Esophagus muscularis mucosa (tissue), 4 donors: ENCODE data around the gene ATP23. TPM values are rescaled to one million over a fixed set of nuclear protein-coding genes. Genes with fewer than 3 reads are reported as not detected.

Source experiments
- DNase-seq: peaks from one replicate; pipeline ENCODE4 v3.0.0-alpha.2; 2017; ENCODE audit errors: extremely low spot score
- H3K27ac ChIP-seq, 4 donors: fragments of 200-600 bp; sonication (generic); replicated peaks in 1 of 4; 1 replicate in 3 of 4; 2 replicates in 1 of 4; pipeline ENCODE4 v1.5.1; 2016 to 2019; ENCODE audit warnings: mild to moderate bottlenecking in 1 of 4
- H3K27me3 ChIP-seq, 4 donors: fragments of 200-600 bp; sonication (generic); one replicate each; pipeline versions ENCODE4 v1.5.1 to v1.6.0; 2016 to 2019
- H3K36me3 ChIP-seq, 4 donors: fragments of 200-600 bp; sonication (generic); one replicate each; pipeline ENCODE4 v1.5.1; 2016 to 2019
- H3K4me1 ChIP-seq, 4 donors: fragments of 200-600 bp; sonication (generic); one replicate each; pipeline ENCODE4 v1.5.1; 2016 to 2019
- H3K4me3 ChIP-seq, 4 donors: fragments of 200-600 bp; sonication (generic); 1 replicate in 2 of 4; 2 replicates in 2 of 4; pipeline ENCODE4 v1.5.1; 2016 to 2019; ENCODE audit warnings: mild to moderate bottlenecking in 4 of 4, moderate library complexity in 1 of 4
- H3K9me3 ChIP-seq, 4 donors: fragments of 200-600 bp; sonication (generic); 1 replicate in 3 of 4; 2 replicates in 1 of 4; pipeline ENCODE4 v1.5.1; 2016 to 2019
- CTCF ChIP-seq, 3 experiments: fragments of 200-600 bp in 2 of 3; fragments of 450-650 bp in 1 of 3; sonication (generic) in 2 of 3; IDR thresholded peaks; one replicate each; pipeline ENCODE4 v1.5.1; 2017 to 2019; ENCODE audit warnings: antibody characterized with exemption in 3 of 3, mild to moderate bottlenecking in 2 of 3, moderate library complexity in 1 of 3
- EP300 ChIP-seq: sonication (generic); formaldehyde crosslinking; IDR thresholded peaks from one replicate; pipeline ENCODE4 v1.6.1; 2017; ENCODE audit warnings: antibody characterized with exemption
- POLR2A ChIP-seq: fragments of 450-650 bp; IDR thresholded peaks from one replicate; pipeline ENCODE4 v1.6.1; 2017; ENCODE audit warnings: antibody characterized with exemption, moderate library complexity, mild to moderate bottlenecking, low read depth
- POLR2AphosphoS5 ChIP-seq, 2 donors: sonication (generic); formaldehyde crosslinking; IDR thresholded peaks; one replicate each; pipeline ENCODE4 v1.6.1; 2017; ENCODE audit warnings: antibody characterized with exemption in 2 of 2
- WGBS: methylation state at CpG from one replicate; pipeline ENCODE4 v1.1.5; 2018; 5-methylcytosine and 5-hydroxymethylcytosine counted together
- intact Hi-C: fragments of 100-400 bp; cut with DNase I; formaldehyde crosslinking; loops from one replicate; pipeline ENCODE4 v1.15.1; 2023
- total RNA-seq, 4 donors: library from RNA; depleted of rRNA; stranded (reverse); fragments of >200 nt; gene quantifications; one replicate each; pipeline versions ENCODE4 v1.1.0 to v1.2.1, GENCODE V29; 2016

The ATP23 gene, protein sequence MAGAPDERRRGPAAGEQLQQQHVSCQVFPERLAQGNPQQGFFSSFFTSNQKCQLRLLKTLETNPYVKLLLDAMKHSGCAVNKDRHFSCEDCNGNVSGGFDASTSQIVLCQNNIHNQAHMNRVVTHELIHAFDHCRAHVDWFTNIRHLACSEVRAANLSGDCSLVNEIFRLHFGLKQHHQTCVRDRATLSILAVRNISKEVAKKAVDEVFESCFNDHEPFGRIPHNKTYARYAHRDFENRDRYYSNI
- 10 to 100 TPM; 10.3 to 17.9 (median 14.8) TPM for total RNA-seq

- WGBS = 0% methylated on average over 18 of the region's 55 CpGs
- Histone ChIP-seq H3K27me3 (no peaks in the 10 kb centered on the region), H3K9me3 (no peaks in the 10 kb centered on the region), H3K4me3 (peak within 1 kb of the TSS; percentile 60 to 76 (median 70)), H3K27ac (peak within 1 kb of the TSS; percentile 85 to 91 (median 88)), H3K4me1 (peaks cover 16 to 24% (median 20%) of the 10 kb centered on the region in 4 donors), H3K36me3 (peaks cover 0 to 3% (median 0%) of the 10 kb centered on the region in 4 donors)
- DNase-seq = peak; percentile 97
- TF ChIP-seq POLR2AphosphoS5 (IDR thresholded peaks at IDR 0.05) (peak; percentile 91 to 98), POLR2A (peak; percentile 39), CTCF (IDR thresholded peaks at IDR 0.05) (no peak)
- intact Hi-C loops = no loop called here
Measured at GRCh38 chr12:57941165-57941894, at the start of gene ATP23. Gene ATP23, plus strand, starts transcription at chr12:57941567. Its CDS starts 135 bp downstream, at chr12:57941702.

DNA sequence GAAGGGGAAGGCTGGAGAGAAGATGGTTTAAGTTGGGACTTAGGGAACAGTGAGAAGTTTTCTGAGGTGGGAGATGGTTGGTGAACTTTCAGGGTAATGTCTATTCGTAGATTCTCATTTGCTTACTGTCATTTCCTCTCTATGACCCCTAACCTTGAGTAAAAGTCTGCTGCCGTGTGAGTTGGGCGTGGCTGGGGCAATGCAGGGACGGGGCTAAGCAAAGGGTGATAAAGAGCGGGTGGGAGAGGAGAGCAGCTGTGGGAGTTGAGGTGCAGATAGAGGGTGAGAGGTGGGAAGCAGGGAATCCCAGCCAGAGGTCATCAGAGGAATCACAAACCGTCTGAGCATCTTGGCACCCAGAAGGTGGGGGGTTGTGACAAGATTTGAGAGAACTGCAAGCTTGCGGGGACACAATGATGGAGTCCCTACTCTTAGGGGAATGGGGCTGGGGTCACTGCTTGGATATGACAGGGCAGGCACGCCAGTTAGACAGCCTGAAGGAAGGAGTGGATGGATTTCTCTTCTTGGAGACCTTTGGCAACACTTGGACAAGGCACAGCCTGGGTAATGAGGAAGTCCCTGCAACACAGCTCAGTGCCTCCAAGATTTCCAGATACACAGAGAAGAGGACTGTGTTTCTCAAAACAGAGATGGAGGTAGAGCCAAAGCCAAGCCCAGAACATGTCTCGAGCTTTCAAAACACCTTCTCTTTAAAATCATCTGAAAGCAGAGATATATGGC lies 49.0 kb upstream of the ATP23 start:
- intact Hi-C loops = no loop called here
- Histone ChIP-seq H3K27ac (peak overlapping the region; percentile 93 to 99 (median 96)), H3K9me3 (no peaks in the 10 kb centered on the region), H3K27me3 (no peaks in the 10 kb centered on the region), H3K36me3 (no peaks in the 10 kb centered on the region), H3K4me1 (peaks cover 91 to 98% (median 97%) of the 10 kb centered on the region in 4 donors), H3K4me3 (no peak overlapping the region)
- TF ChIP-seq CTCF (IDR thresholded peaks at IDR 0.05) (no peak), POLR2AphosphoS5 (IDR thresholded peaks at IDR 0.05) (no peak)
- WGBS = 71% methylated on average over 9 of the region's 9 CpGs
- no peak for DNase-seq

- 13% methylated on average over 6 of the region's 13 CpGs for WGBS
- Histone ChIP-seq H3K4me3 (peak overlapping the region; percentile 11 to 27 (median 18)), H3K27ac (peak overlapping the region; percentile 93 to 99 (median 96)), H3K4me1 (peaks cover 92 to 98% (median 97%) of the 10 kb centered on the region in 4 donors), H3K9me3 (no peaks in the 10 kb centered on the region), H3K27me3 (no peaks in the 10 kb centered on the region), H3K36me3 (no peaks in the 10 kb centered on the region)
- DNase-seq = peak; percentile 96
- intact Hi-C loops = no loop called here
- TF ChIP-seq POLR2A = no peak
- peak; percentile 73 to 77 for TF ChIP-seq POLR2AphosphoS5 (IDR thresholded peaks at IDR 0.05)
- peak in 1 of 3 experiments; percentile 15 for TF ChIP-seq CTCF (IDR thresholded peaks at IDR 0.05)
- TF ChIP-seq EP300 = peak; percentile 57
Measured at GRCh38 chr12:57893431-57894353, 47.7 kb upstream of the ATP23 start.
